Glutamatergic neuron (in vitro differentiated cells): ENCODE measurements around the gene RPS6KC1. TPM values are rescaled to one million over a fixed set of nuclear protein-coding genes. Genes with fewer than 3 reads are reported as not detected.
A peak's percentile ranks its signal among the peaks of the same experiment; 100 is the strongest.
"Not testable (repeated sequence)": the region's sequence is repeated elsewhere in the genome, so short reads cannot be mapped to it uniquely, and the experiment has no call there.

ENCODE experiments used
- DNase-seq: peaks from one replicate; pipeline ENCODE4 v3.0.0; 2022
- H3K27ac Mint-ChIP-seq: one replicate; pipeline ENCODE4 v1.8.0; 2020; ENCODE audit warnings: mild to moderate bottlenecking, mixed read lengths, inconsistent platforms; ENCODE audit not compliant: unreplicated experiment
- H3K27me3 Mint-ChIP-seq: one replicate; pipeline ENCODE4 v1.8.0; 2020; ENCODE audit warnings: mild to moderate bottlenecking, moderate library complexity, mixed read lengths, inconsistent platforms; ENCODE audit not compliant: unreplicated experiment
- H3K36me3 Mint-ChIP-seq: one replicate; pipeline ENCODE4 v1.8.0; 2020; ENCODE audit warnings: mild to moderate bottlenecking, mixed read lengths, inconsistent platforms; ENCODE audit not compliant: unreplicated experiment
- H3K4me1 Mint-ChIP-seq: one replicate; pipeline ENCODE4 v1.8.0; 2020; ENCODE audit warnings: mild to moderate bottlenecking, low read depth, mixed read lengths, inconsistent platforms; ENCODE audit not compliant: unreplicated experiment
- H3K4me3 Mint-ChIP-seq: one replicate; pipeline ENCODE4 v1.8.0; 2020; ENCODE audit warnings: mild to moderate bottlenecking, mixed read lengths, inconsistent platforms; ENCODE audit not compliant: unreplicated experiment
- H3K9me3 Mint-ChIP-seq: one replicate; pipeline ENCODE4 v1.8.0; 2020; ENCODE audit warnings: mild to moderate bottlenecking, moderate library complexity, mixed read lengths, inconsistent platforms; ENCODE audit not compliant: unreplicated experiment
- total RNA-seq: library from RNA; stranded (reverse); fragmentation: NEBNext Ultra II Directional; extraction: Animal tissue kit (Norgen Biotek cat#: 25700); gene quantifications from one replicate; pipeline ENCODE4 v1.2.1, GENCODE V29; 2021; ENCODE audit not compliant: unreplicated experiment
- TF ChIP-seq, protein P1 (sequence below): fragments of 200-600 bp; sonication (generic); IDR thresholded peaks from one replicate; pipeline ENCODE4 v1.5.0; 2021; ENCODE audit not compliant: partially characterized antibody, unreplicated experiment

The RPS6KC1 gene
- total RNA-seq, 1 donor from 2014 or later, result 23.9 TPM

DNA sequence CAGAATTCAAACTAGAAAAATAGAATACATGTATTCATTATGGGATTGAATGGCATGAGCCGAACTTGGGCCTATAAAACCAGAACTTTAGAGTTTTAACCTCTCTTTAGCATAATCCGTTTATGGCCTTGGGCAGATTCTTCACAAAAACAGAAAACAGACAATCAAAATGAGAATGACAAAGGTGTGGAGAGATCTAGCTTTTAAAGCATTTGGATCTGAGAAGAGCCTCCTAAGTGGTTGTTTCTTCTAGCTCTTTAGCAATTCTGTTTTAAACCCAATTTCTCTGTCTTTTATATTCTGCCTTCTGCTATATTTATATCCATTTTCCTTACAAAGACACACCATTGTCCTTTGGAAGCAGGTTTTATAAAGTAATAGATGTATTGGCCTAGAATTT is 160.2 kb downstream of the RPS6KC1 start:
- Mint-ChIP-seq H3K36me3 (peaks cover 14% of the 10 kb centered on the region), H3K27ac (no peak overlapping the region), H3K9me3 (no peaks in the 10 kb centered on the region), H3K27me3 (no peaks in the 10 kb centered on the region), H3K4me1 (no peaks in the 10 kb centered on the region), H3K4me3 (no peak overlapping the region)
- TF ChIP-seq, protein P1, sequence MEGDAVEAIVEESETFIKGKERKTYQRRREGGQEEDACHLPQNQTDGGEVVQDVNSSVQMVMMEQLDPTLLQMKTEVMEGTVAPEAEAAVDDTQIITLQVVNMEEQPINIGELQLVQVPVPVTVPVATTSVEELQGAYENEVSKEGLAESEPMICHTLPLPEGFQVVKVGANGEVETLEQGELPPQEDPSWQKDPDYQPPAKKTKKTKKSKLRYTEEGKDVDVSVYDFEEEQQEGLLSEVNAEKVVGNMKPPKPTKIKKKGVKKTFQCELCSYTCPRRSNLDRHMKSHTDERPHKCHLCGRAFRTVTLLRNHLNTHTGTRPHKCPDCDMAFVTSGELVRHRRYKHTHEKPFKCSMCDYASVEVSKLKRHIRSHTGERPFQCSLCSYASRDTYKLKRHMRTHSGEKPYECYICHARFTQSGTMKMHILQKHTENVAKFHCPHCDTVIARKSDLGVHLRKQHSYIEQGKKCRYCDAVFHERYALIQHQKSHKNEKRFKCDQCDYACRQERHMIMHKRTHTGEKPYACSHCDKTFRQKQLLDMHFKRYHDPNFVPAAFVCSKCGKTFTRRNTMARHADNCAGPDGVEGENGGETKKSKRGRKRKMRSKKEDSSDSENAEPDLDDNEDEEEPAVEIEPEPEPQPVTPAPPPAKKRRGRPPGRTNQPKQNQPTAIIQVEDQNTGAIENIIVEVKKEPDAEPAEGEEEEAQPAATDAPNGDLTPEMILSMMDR, result no peak
- no peak for DNase-seq

DNA sequence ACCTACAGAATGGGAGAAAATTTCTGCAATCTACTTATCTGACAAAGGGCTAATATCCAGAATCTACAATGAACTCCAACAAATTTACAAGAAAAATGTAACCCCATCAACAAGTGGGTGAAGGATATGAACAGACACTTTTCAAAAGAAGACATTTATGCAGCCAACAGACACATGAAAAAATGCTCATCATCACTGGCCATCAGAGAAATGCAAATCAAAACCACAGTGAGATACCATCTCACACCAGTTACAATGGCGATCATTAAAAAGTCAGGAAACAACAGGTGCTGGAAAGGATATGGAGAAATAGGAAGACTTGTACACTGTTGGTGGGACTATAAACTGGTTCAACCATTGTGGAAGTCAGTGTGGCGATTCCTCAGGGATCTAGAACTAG is 168.0 kb downstream of the RPS6KC1 start:
- not testable (repeated sequence) for H3K27me3 Mint-ChIP-seq, H3K4me1 Mint-ChIP-seq, H3K27ac Mint-ChIP-seq, DNase-seq, H3K4me3 Mint-ChIP-seq, H3K36me3 Mint-ChIP-seq, H3K9me3 Mint-ChIP-seq

DNA sequence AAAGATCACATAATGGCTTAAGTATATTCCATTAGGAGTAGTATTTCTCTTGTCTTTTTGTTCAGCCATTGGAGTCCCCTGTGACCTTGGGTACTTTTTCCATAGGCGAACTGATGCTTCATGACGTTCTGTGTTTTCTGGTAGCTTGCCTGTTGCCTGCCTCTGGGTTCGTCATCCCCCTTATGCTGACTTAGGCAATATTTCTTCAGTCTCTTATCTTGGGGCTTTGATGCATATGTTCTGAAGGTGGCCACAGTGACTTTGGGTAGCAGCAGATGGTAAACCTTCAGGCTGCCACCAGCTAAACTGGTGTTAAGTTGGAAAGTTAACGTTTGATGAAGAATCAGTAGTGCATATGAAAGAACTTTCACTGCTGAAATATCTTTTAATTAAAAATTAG is 170.2 kb downstream of the RPS6KC1 start:
- no peak overlapping the region for H3K27ac Mint-ChIP-seq
- TF ChIP-seq, protein P1, result no peak
- H3K9me3 Mint-ChIP-seq, result peaks cover 2% of the 10 kb centered on the region
- no peak overlapping the region for H3K4me3 Mint-ChIP-seq
- no peaks in the 10 kb centered on the region for H3K27me3 Mint-ChIP-seq
- no peaks in the 10 kb centered on the region for H3K36me3 Mint-ChIP-seq
- H3K4me1 Mint-ChIP-seq, result peaks cover 2% of the 10 kb centered on the region
- no peak for DNase-seq

DNA sequence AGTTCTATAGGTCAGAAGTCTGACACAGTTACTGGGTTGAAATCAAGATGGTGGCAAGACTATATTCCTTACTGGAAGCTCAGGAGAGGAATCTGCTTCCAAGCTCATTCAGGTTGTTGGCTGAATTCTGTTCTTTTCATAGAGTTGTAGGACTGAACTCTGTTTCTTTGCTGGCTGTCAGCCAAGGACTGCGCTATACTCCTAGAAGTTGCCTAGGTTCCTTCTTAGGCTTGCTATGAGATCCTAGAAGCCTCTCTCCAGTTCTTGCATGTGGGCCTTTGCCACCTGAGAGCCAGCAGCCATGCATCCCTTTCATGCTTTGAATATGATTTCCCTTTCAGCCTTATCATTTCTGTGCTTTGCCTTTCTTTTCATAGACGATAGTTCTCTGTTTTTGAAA is 176.4 kb downstream of the RPS6KC1 start:
- H3K36me3 Mint-ChIP-seq, result no peaks in the 10 kb centered on the region
- H3K27ac Mint-ChIP-seq, result no peak overlapping the region
- peaks cover 14% of the 10 kb centered on the region for H3K4me1 Mint-ChIP-seq
- no peaks in the 10 kb centered on the region for H3K27me3 Mint-ChIP-seq
- DNase-seq, result no peak
- H3K4me3 Mint-ChIP-seq, result no peak overlapping the region
- H3K9me3 Mint-ChIP-seq, result peaks cover 3% of the 10 kb centered on the region
- TF ChIP-seq, protein P1, result no peak

DNA sequence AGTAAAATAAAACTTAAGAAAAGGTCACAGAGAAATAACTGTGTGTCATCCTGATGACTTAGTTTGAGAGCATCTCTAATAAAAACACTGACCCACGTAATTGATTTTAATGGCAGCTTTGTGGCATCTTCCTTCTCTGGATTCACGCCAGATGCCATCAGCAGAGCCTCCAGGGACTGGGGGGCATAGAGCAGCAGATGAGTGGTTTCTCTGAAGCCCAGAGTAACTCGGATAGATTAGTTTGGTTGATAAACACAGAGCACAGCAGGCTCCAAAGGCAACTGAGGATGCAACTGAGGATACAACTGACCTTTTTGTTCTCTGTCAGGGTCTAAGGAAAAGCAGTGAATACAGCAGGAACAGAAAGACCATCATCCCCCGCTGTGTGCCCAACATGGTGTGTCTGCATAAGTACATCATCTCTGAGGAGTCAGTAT is 180.8 kb downstream of the RPS6KC1 start:
- H3K27ac Mint-ChIP-seq, result peak overlapping the region; percentile 90
- no peaks in the 10 kb centered on the region for H3K27me3 Mint-ChIP-seq
- no peaks in the 10 kb centered on the region for H3K36me3 Mint-ChIP-seq
- peaks cover 3% of the 10 kb centered on the region for H3K9me3 Mint-ChIP-seq
- peaks cover 22% of the 10 kb centered on the region for H3K4me1 Mint-ChIP-seq
- H3K4me3 Mint-ChIP-seq, result peak overlapping the region; percentile 53
- DNase-seq, result peak; percentile 78
- TF ChIP-seq, protein P1, result no peak

DNA sequence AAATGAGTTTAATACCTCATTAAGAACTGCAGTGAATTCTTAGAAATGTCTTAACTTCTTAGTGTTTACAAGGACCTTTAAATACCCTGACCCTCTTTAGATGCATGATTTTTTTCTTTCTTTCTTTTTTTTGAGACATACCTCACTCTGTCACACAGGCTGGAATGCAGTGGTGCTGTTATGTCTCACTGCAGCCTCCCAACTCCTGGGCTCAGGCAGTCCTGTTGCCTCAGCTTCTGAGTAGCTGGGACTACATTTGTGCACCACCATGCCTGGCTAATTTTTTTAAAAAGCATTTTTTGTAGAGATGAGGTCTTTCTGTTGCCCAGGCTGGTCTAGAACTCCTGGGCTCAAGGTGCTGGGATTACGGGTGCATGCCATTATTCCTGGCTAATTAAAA is 191.8 kb downstream of the RPS6KC1 start:
- Mint-ChIP-seq H3K9me3 (no peaks in the 10 kb centered on the region), H3K4me1 (peaks cover 17% of the 10 kb centered on the region), H3K27me3 (no peaks in the 10 kb centered on the region), H3K27ac (no peak overlapping the region), H3K36me3 (no peaks in the 10 kb centered on the region), H3K4me3 (no peak overlapping the region)
- DNase-seq, result no peak
- TF ChIP-seq, protein P1, result no peak
